Neural progenitor cell (in vitro differentiated cells): ENCODE results near the gene GABRD. TPM values are rescaled to one million over a fixed set of nuclear protein-coding genes. Genes with fewer than 3 reads are reported as not detected.

Experiments used
- DNase-seq: peaks from one replicate; pipeline ENCODE4 v3.0.0-alpha.2; 2016; ENCODE audit warnings: low spot score
- H2AFZ ChIP-seq: fragments of 200-600 bp; sonication (generic); replicated peaks from 2 replicates; pipeline ENCODE4 v1.6.1; 2016; ENCODE audit warnings: antibody characterized with exemption
- H3F3A ChIP-seq: fragments of 200-600 bp; sonication (generic); 2 replicates; pipeline ENCODE4 v1.6.1; 2016; ENCODE audit warnings: antibody characterized with exemption, low read depth
- H3K27ac ChIP-seq: fragments of 200-600 bp; sonication (generic); 2 replicates; pipeline ENCODE4 v1.5.1; 2016; ENCODE audit warnings: mild to moderate bottlenecking
- H3K27me3 ChIP-seq: fragments of 200-600 bp; sonication (generic); 2 replicates; pipeline ENCODE4 v1.6.1; 2016; ENCODE audit warnings: mild to moderate bottlenecking, moderate library complexity
- H3K36me3 ChIP-seq: fragments of 200-600 bp; sonication (generic); 2 replicates; pipeline ENCODE4 v1.5.1; 2016
- H3K4me1 ChIP-seq: fragments of 200-600 bp; sonication (generic); 2 replicates; pipeline ENCODE4 v1.6.1; 2016; ENCODE audit warnings: mixed run types
- H3K4me2 ChIP-seq: fragments of 200-600 bp; sonication (generic); 2 replicates; pipeline ENCODE4 v1.6.1; 2016
- H3K4me3 ChIP-seq: fragments of 200-600 bp; sonication (generic); 2 replicates; pipeline ENCODE4 v1.5.1; 2016
- H3K79me2 ChIP-seq: fragments of 200-600 bp; sonication (generic); 2 replicates; pipeline ENCODE4 v1.6.1; 2016; ENCODE audit warnings: low read depth
- H3K9ac ChIP-seq: fragments of 200-600 bp; sonication (generic); 2 replicates; pipeline ENCODE4 v1.6.1; 2016
- H3K9me3 ChIP-seq: fragments of 200-600 bp; sonication (generic); 2 replicates; pipeline ENCODE4 v1.5.1; 2016; ENCODE audit warnings: low read depth
- H4K20me1 ChIP-seq: fragments of 200-600 bp; sonication (generic); 2 replicates; pipeline ENCODE4 v1.6.1; 2016; ENCODE audit warnings: low read depth
- H3K27ac Mint-ChIP-seq: 3 replicates; pipeline ENCODE4 v1.8.0; 2021; ENCODE audit warnings: mixed read lengths
- H3K27me3 Mint-ChIP-seq: 2 replicates; pipeline ENCODE4 v1.8.0; 2022; ENCODE audit warnings: low read depth, mild to moderate bottlenecking, inconsistent platforms, moderate library complexity, mixed read lengths; ENCODE audit not compliant: insufficient read depth
- H3K36me3 Mint-ChIP-seq: 3 replicates; pipeline ENCODE4 v1.8.0; 2021; ENCODE audit warnings: mixed read lengths
- H3K4me1 Mint-ChIP-seq: 3 replicates; pipeline ENCODE4 v1.8.0; 2021; ENCODE audit warnings: mixed read lengths
- H3K4me3 Mint-ChIP-seq: 3 replicates; pipeline ENCODE4 v1.8.0; 2021; ENCODE audit warnings: mild to moderate bottlenecking, moderate library complexity, mixed read lengths
- H3K9me3 Mint-ChIP-seq: 3 replicates; pipeline ENCODE4 v1.8.0; 2020; ENCODE audit warnings: mixed read lengths
- CTCF ChIP-seq: fragments of 200-600 bp; sonication (generic); IDR thresholded peaks from 2 replicates; pipeline ENCODE4 v1.5.1; 2017; ENCODE audit warnings: antibody characterized with exemption, mild to moderate bottlenecking
- EZH2 ChIP-seq: fragments of 200-600 bp; sonication (generic); IDR thresholded peaks from 2 replicates; pipeline ENCODE4 v1.6.1; 2017; ENCODE audit warnings: antibody characterized with exemption, mild to moderate bottlenecking, moderate library complexity
- EZH2phosphoT487 ChIP-seq: fragments of 200-600 bp; sonication (generic); IDR thresholded peaks from 2 replicates; pipeline ENCODE4 v1.6.1; 2017; ENCODE audit warnings: antibody characterized with exemption
- total RNA-seq: library from RNA; depleted of rRNA; stranded (reverse); fragments of >200 nt; gene quantifications from 2 replicates; pipeline ENCODE4 v1.2.3, GENCODE V29; 2015; ENCODE audit warnings: low replicate concordance

Gene GABRD
- total RNA-seq, 1 donor from 2014 or later = 0.45 TPM

GRCh38 chr1:2047749-2048729 lies 28.9 kb downstream of the GABRD start:
- H3K4me1 ChIP-seq = peaks cover 21% of the 10 kb centered on the region
- peak overlapping the region; percentile 51 for H3K4me2 ChIP-seq
- H3K27me3 ChIP-seq = peaks cover 66% of the 10 kb centered on the region
- no peak overlapping the region for H3K4me3 ChIP-seq
- TF ChIP-seq CTCF (no peak), EZH2phosphoT487 (no peak), EZH2 (no peak)
- H3F3A ChIP-seq = peaks cover 21% of the 10 kb centered on the region
- no peak overlapping the region for H2AFZ ChIP-seq
- H3K36me3 ChIP-seq = no peaks in the 10 kb centered on the region
- Mint-ChIP-seq H3K27ac (no peak overlapping the region), H3K27me3 (peaks cover 46% of the 10 kb centered on the region), H3K36me3 (no peaks in the 10 kb centered on the region), H3K4me3 (peak overlapping the region; percentile 52), H3K9me3 (no peaks in the 10 kb centered on the region), H3K4me1 (peaks cover 16% of the 10 kb centered on the region)
- H3K9me3 ChIP-seq = no peaks in the 10 kb centered on the region
- H4K20me1 ChIP-seq = peaks cover 22% of the 10 kb centered on the region
- no peak overlapping the region for H3K27ac ChIP-seq
- DNase-seq = no peak
- H3K9ac ChIP-seq = no peak overlapping the region
- peaks cover 25% of the 10 kb centered on the region for H3K79me2 ChIP-seq

GRCh38 chr1:2049225-2049717 lies 30.1 kb downstream of the GABRD start:
- H3K27ac Mint-ChIP-seq = no peak overlapping the region
- Histone ChIP-seq H3K27me3 (peaks cover 57% of the 10 kb centered on the region), H3K9ac (no peak overlapping the region), H3K79me2 (peaks cover 37% of the 10 kb centered on the region), H4K20me1 (peaks cover 34% of the 10 kb centered on the region), H3K36me3 (no peaks in the 10 kb centered on the region), H3F3A (peaks cover 21% of the 10 kb centered on the region), H3K4me3 (peak overlapping the region; percentile 97), H3K27ac (no peak overlapping the region), H2AFZ (peak overlapping the region; percentile 81), H3K4me1 (peaks cover 21% of the 10 kb centered on the region), H3K4me2 (peak overlapping the region; percentile 82), H3K9me3 (no peaks in the 10 kb centered on the region)
- DNase-seq = peak; percentile 90
- H3K9me3 Mint-ChIP-seq = no peaks in the 10 kb centered on the region
- peak overlapping the region; percentile 86 for H3K4me3 Mint-ChIP-seq
- no peaks in the 10 kb centered on the region for H3K36me3 Mint-ChIP-seq
- peak; percentile 54 for TF ChIP-seq CTCF
- no peak for TF ChIP-seq EZH2phosphoT487
- H3K27me3 Mint-ChIP-seq = peaks cover 47% of the 10 kb centered on the region
- peaks cover 14% of the 10 kb centered on the region for H3K4me1 Mint-ChIP-seq

GRCh38 chr1:2049718-2050431 lies 30.7 kb downstream of the GABRD start, which contains the start of gene PRKCZ:
Gene PRKCZ (plus strand): TSS chr1:2050411. CDS start chr1:2050631, 220 bp downstream.
- peak within 1 kb of the TSS; percentile 86 for H3K4me3 Mint-ChIP-seq
- peak; percentile 97 for DNase-seq
- TF ChIP-seq CTCF (no peak), EZH2 (no peak), EZH2phosphoT487 (no peak)
- peaks cover 47% of the 10 kb centered on the region for H3K27me3 Mint-ChIP-seq
- H3K9me3 Mint-ChIP-seq = no peaks in the 10 kb centered on the region
- peaks cover 18% of the 10 kb centered on the region for H3K4me1 ChIP-seq
- H3K4me1 Mint-ChIP-seq = peaks cover 14% of the 10 kb centered on the region
- H3K9ac ChIP-seq = peak within 1 kb of the TSS; percentile 51
- no peaks in the 10 kb centered on the region for H3K9me3 ChIP-seq
- H3K27ac Mint-ChIP-seq = no peak within 1 kb of the TSS
- no peaks in the 10 kb centered on the region for H3K36me3 Mint-ChIP-seq
- peaks cover 21% of the 10 kb centered on the region for H3F3A ChIP-seq
- H3K27me3 ChIP-seq = peaks cover 52% of the 10 kb centered on the region
- peaks cover 42% of the 10 kb centered on the region for H3K79me2 ChIP-seq
- no peaks in the 10 kb centered on the region for H3K36me3 ChIP-seq
- H3K4me2 ChIP-seq = peak within 1 kb of the TSS; percentile 94
- H3K27ac ChIP-seq = peak within 1 kb of the TSS; percentile 70
- peaks cover 38% of the 10 kb centered on the region for H4K20me1 ChIP-seq
- peak within 1 kb of the TSS; percentile 81 for H2AFZ ChIP-seq
- H3K4me3 ChIP-seq = peak within 1 kb of the TSS; percentile 97
